Esophagus muscularis mucosa (tissue), 3 donors: ENCODE results near the gene ATF7.

Experiments used
- CTCF ChIP-seq, 3 experiments: fragments of 200-600 bp in 2 of 3; fragments of 450-650 bp in 1 of 3; sonication (generic) in 2 of 3; IDR thresholded peaks; one replicate each; pipeline ENCODE4 v1.5.1; 2017 to 2019; ENCODE audit warnings: antibody characterized with exemption in 3 of 3, mild to moderate bottlenecking in 2 of 3, moderate library complexity in 1 of 3
- POLR2A ChIP-seq: fragments of 450-650 bp; IDR thresholded peaks from one replicate; pipeline ENCODE4 v1.6.1; 2017; ENCODE audit warnings: antibody characterized with exemption, moderate library complexity, mild to moderate bottlenecking, low read depth

DNA sequence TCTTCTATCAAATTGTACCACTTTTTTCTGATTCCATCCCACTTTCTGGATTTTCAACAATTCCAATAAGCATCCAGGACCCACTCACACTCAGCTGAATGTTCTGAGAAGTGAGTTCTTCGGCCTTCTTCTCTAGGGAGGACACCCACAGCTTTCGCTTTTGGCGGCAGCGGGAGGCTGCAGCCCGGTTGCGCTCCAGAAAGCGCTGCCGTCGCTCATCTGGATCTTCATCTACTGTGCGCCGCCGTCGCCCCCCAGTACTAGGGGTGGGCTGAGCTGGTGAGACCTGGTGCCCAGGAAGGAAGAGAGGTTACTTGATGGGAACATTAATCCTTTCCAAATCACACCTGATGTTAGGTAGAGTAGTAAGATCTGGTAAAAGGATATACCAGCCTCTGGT lies 101.7 kb downstream of the ATF7 start:
- no peak for TF ChIP-seq POLR2A
- TF ChIP-seq CTCF (IDR thresholded peaks at IDR 0.05), result no peak
